PFSK-1 (cell line): Measurements from ENCODE around the gene SQSTM1.

Experiments used
- FOXP2 ChIP-seq: optimal IDR thresholded peaks from 2 replicates; pipeline ENCODE3; 2011; ENCODE audit warnings: borderline replicate concordance, control low read depth, inconsistent platforms; ENCODE audit not compliant: insufficient read depth; ENCODE audit errors: extremely low read length, extremely low read depth
- POLR2AphosphoS5 ChIP-seq: IDR thresholded peaks from 2 replicates; pipeline ENCODE4 v1.6.1; 2012; ENCODE audit warnings: low read depth, mild to moderate bottlenecking, control low read depth, low read length, moderate library complexity
- REST ChIP-seq, 2 experiments: IDR thresholded peaks; 2 replicates each; pipeline versions ENCODE4 v1.6.1 to v1.8.0; 2011 to 2012; ENCODE audit warnings: low read depth in 2 of 2, low read length in 2 of 2, control low read depth in 1 of 2, inconsistent platforms in 1 of 2, mild to moderate bottlenecking in 1 of 2, moderate library complexity in 1 of 2; ENCODE audit not compliant: insufficient read depth in 1 of 2
- SIN3A ChIP-seq: IDR thresholded peaks from 2 replicates; pipeline ENCODE4 v1.6.1; 2012; ENCODE audit warnings: mild to moderate bottlenecking, low read length, moderate library complexity, borderline replicate concordance; ENCODE audit not compliant: insufficient read depth
- TAF1 ChIP-seq: IDR thresholded peaks from 2 replicates; pipeline ENCODE4 v1.6.1; 2012; ENCODE audit warnings: low read length, control low read depth, borderline replicate concordance; ENCODE audit not compliant: insufficient read depth

DNA sequence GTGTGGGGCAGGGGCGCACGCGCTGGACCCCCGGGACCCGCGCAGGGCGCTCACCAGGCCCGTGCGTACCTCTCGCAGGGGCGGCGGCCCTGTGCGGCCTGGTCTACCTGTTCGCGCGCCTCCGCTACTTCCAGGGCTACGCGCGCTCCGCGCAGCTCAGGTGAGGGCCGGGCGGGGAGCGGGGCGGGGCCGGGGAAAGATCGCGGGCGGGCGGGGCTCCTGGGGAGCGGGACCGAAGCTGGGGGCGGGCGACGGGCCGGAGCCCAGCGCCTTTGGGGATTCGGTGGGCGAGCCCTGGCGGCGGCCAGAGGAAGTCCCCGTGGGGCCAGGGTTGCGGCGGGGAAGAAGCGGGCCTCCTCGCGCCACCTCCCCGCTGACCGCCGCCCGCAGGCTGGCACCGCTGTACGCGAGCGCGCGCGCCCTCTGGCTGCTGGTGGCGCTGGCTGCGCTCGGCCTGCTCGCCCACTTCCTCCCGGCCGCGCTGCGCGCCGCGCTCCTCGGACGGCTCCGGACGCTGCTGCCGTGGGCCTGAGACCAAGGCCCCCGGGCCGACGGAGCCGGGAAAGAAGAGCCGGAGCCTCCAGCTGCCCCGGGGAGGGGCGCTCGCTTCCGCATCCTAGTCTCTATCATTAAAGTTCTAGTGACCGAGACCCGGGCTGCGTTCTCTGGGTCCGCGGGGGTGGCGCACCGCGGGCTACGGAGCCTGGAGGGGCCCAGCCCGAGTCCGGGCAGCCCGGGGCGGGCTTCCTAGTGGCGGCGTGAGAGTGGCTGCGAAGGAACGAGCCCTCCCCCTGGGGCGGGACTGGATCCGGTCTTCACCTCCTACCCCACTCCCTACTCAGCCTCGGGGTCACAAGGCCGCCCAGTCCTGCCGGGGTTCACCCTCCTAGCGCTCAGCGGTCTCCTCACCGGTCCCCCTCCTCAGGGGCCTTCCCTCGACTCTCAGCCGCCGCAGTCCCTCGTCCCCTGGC, 24.6 kb upstream of the SQSTM1 start:
- TF ChIP-seq TAF1 (no peak), POLR2AphosphoS5 (no peak; the same call in 1 of the 2 replicates), SIN3A (no peak), REST (IDR thresholded peaks at IDR 0.05; ENCODE audit: insufficient read depth in 1 of 2, low read depth in 2 of 2, low read length in 2 of 2) (no peak), FOXP2 (no peak)
